SK-MEL-5 (cell line): Measurements from ENCODE around the gene TBX6. TPM values are rescaled to one million over a fixed set of nuclear protein-coding genes. Genes with fewer than 3 reads are reported as not detected.
A peak's percentile ranks its signal among the peaks of the same experiment; 100 is the strongest.
"Not testable (repeated sequence)": the region's sequence is repeated elsewhere in the genome, so short reads cannot be mapped to it uniquely, and the experiment has no call there.

ENCODE experiments used
- DNase-seq: peaks from one replicate; pipeline ENCODE4 v3.0.0-alpha.2; 2016; ENCODE audit warnings: low read depth, low spot score
- in situ Hi-C: cut with HindIII; loops from 2 replicates; pipeline ENCODE4 v1.10.0; 2016; ENCODE audit warnings: low sequenced_read_pairs, high pct_unique_total_duplicates, low pct_unique_long_range_greater_than_20kb
- polyA plus RNA-seq, 2 experiments: library from polyadenylated mRNA; depleted of rRNA; stranded (reverse); fragments of >200 nt; gene quantifications; 2 replicates each; pipeline ENCODE4 v1.2.3, GENCODE V29; 2015
- total RNA-seq: library from RNA; depleted of rRNA; stranded (reverse); fragments of >200 nt; shearing (Covaris generic); gene quantifications from 2 replicates; pipeline ENCODE4 v1.2.3, GENCODE V29; 2014; rRNA removed

The TBX6 gene, protein sequence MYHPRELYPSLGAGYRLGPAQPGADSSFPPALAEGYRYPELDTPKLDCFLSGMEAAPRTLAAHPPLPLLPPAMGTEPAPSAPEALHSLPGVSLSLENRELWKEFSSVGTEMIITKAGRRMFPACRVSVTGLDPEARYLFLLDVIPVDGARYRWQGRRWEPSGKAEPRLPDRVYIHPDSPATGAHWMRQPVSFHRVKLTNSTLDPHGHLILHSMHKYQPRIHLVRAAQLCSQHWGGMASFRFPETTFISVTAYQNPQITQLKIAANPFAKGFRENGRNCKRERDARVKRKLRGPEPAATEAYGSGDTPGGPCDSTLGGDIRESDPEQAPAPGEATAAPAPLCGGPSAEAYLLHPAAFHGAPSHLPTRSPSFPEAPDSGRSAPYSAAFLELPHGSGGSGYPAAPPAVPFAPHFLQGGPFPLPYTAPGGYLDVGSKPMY
- 0.08 and 0.24 TPM in 2 replicates for total RNA-seq
- 0.70 and 1.1 TPM in 2 replicates for polyA plus RNA-seq (2015; cell fraction: cytosol; rRNA removed)
- polyA plus RNA-seq (2015; cell fraction: nucleus; rRNA removed) = 2.2 and 3.6 TPM in 2 replicates

DNA sequence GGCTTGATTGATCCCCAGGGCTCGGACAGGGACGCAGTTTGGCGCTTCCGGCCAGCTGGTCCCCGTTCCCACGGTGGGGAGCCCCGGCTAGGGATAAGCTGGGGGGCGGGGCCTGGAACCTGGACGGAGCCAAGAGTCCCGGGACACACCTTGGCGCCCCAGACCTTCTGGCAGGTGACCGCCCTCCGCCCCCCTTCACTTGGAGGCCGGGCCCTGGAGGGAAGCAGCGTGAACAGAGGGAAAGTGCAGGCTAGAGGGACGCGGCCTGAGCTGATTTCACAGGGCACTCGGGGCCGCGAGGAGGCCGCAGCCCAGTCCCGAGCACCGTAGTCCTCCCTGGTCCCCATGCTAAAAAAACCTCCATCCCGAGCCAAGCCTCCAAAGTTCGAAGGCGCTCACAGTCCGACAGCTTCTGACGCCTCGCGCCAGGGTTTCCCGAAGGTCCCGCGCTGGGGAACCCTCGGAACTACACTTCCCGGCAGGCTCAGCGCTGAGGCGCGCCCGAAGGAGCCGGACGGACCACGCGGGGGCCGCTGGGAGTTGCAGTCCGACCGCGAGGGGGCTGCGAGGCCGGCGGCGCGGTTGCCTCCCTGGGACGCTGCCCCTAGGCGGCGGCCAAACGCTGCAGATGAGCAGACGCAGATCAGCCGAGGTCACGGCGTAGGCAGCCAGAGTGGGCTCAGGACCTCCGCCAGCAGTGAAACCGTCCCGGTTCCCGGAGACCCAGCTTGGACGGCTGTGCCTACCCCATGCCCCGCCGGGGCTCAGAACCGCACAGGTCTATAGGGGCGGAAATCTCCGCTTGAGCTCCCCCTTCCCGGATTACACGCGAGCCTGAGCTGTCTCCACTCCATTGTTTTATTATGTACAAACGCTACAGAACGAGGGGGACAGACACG is at the start of gene TBX6:
TBX6 (minus strand) TSS at position 451 of the 899 bp plus-strand sequence. CDS start 731 bp downstream, outside the sequence.
- in situ Hi-C loops = no loop called here
- DNase-seq = peak; percentile 89

DNA sequence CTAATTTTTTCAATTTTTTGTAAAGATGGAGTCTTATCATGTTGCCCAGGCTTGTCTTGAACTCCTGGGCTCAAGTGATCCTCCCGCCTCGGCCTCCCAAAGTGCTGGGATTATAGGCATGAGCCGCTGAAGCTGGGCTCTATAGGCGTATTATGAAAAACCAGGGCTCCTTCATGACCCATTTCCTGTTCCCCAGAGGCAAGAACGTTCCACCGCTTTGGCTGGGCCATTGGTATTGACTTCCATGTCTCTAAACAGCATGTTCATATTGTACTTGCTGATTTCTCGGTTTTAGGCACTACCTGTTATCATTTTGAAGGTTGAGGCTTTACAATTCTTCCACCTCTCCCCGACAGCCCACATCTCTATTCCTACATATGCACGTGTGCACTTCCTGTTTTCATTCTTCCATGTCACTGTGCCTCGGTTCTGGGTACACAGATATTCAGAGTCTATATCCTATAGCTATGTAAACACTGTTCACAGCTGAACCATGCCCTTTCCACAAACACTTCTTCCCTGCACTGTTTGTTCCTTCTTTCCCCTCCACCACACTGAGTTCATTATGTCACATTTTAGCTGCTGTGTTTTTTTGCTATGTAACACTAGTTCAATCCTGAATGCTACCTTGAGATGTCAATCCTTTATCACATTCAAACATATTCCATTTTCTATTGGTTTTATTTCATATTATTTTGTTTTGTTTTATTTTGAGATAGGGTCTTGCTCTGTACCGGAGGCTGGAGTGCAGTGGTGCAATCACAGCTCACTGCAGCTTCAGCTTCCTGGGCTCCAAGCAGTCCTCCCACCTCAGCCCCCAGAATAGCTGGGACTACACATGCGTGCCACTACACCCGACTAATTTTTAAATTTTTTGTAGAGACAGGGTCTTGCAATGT is 48.1 kb upstream of the TBX6 start:
- no peak for DNase-seq
- in situ Hi-C loops = no loop called here

DNA sequence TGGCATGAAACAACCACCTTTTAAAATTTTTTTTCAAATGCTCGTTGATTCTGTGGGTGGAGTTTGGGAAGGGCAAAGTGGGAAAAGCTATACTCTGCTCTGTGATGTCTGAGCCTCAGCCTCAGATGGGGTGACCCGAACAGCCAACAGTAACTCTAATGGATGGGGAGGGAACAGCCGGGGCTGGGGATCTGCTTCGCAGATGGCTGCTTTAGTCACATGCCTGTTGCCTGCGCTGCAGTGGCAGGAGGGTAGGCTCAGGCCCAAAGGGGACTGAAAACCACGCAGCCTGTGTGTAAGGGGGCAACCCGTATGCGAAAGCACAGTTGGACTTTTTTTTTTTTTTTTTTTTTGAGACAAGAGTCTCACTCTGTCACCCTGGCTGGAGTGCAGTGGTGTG is 46.2 kb upstream of the TBX6 start:
- in situ Hi-C loops = no loop called here
- DNase-seq = no peak

DNA sequence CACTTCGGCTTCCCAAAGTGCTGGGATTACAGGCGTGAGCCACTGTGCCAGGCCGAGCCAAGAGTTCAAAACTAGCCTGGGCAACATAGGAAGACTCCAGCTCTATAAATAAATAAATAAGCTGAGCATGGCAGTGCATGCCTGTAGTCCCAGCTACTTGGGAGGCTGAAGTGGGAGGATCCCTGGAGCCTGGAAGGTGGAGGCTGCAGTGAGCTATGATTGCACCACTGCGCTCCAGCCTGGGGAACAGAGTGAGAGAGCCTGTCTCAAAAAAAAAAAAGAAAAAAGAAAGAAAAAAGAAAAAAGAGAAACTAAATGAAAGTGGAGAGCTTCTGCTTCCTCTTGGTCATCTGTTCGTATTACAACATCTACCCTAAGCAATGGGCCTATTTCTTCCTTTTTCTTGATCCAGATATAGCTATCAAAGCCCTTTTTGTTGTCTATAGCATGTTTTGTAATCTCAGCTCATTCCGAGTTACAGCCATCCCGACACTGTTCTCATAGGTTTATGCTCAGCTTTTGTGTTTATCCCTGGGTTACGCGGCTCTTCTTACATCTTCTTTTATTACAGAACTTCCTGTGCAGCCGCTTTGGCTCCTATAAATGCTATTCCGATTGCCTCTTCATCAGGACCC is 45.4 kb upstream of the TBX6 start:
- peak; percentile 76 for DNase-seq
- in situ Hi-C loops = no loop called here

DNA sequence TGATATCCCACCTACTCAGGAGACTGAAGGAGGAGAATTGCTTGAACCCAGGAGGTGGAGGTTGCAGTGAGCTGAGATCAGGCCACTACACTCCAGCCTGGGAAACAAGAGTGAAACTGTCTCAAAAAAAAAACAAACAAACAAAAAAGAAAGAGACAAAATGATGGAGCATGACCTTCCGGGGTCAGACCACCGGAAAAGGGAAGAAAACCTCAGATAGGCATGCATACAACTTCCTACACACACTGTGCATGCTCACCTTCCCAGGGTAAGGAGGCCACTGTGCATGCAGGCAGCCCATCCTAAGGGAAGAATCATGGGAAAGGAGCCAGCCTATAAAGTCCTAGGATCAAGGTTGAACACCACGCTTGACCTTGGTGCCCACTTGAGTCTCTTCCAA is 40.9 kb upstream of the TBX6 start:
- in situ Hi-C loops = no loop called here
- no peak for DNase-seq

DNA sequence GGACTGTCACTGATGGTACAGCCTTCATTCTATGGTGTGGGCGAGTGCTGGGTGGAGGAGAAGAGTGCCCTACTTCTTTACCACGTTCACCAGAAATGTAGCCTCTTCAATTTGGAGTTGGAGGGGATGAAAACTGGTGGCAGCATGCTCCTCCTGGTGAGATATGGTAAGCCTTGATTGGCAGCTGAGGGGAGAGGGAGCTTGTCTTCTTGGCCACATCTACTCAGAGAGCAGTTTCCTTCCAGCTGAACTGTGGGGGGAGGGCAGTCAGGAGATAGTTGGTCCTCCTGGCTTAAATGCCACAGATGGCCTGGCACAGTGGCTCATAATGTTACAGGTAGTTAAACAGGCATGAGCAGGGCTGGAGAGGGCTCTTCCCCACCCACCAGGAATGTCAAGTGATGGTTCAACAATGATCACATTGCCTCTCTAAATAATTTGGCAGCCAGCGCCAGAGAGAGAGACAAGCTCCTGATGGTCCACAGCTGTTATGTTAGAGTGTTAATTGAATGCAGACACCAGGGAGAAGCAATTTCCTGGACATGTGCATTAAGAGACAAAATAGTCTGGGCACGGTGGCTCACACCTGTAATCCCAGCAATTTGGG is 40.2 kb upstream of the TBX6 start:
- in situ Hi-C loops = no loop called here

DNA sequence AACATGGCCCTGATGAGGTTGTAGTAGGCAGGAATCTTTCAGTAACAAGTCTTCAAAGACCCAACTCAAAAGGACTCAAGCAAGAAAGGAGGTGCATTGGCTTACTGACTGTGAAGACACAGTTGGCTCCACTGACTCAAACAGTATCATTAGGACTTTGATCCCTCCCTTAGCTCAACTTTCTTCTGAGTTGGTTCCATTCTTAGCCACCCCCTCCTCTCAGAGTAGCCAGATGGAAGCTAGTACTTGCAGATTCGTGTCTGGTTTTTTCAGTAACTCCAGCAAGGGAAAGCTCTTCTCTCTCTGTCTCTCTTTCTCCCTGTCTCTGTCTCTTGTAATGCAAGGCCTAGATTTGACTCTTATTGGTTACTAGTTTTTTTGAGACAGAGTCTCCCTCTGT is 36.3 kb upstream of the TBX6 start:
- no peak for DNase-seq
- in situ Hi-C loops = no loop called here

More for the DNA sequence above, 40.2 kb upstream of the TBX6 start:
- no peak for DNase-seq

DNA sequence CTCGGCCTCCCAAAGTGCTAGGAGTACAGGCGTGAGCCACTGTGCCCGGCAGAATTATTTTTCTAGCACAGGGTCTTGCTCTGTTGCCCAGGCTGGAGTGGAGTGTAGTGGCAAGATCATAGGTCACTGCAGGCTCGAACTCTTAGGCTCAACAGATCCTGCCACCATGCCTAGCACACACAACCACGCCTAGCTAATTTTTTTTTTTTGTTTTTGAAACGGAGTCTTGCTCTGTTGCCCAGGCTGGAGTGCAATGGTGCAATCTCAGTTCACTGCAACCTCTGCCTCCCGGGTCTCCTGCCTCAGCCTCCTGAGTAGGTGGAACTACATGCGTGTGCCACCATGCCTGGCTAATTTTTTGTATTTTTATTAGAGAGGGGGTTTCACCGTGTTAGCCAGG is 34.0 kb upstream of the TBX6 start:
- in situ Hi-C loops, DNase-seq: not testable (repeated sequence)

DNA sequence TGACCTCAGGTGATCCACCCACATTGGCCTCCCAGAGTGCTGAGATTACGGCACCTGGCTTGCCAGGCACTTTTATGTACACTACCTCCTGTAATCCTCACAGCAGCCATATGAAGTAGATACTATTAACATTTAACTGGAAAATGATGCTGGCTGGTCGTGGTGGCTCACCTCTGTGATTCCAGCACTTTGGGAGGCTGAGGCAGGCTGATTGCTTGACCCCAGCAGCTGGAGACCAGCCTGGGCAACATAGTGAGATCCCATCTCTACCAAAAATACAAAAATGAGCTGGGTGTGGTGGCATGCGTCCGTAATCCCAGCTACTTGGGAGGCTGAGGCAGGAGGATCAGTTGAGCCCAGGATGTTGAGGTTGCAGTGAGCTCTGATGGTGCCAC is 33.3 kb upstream of the TBX6 start:
- no peak for DNase-seq
- in situ Hi-C loops = no loop called here

DNA sequence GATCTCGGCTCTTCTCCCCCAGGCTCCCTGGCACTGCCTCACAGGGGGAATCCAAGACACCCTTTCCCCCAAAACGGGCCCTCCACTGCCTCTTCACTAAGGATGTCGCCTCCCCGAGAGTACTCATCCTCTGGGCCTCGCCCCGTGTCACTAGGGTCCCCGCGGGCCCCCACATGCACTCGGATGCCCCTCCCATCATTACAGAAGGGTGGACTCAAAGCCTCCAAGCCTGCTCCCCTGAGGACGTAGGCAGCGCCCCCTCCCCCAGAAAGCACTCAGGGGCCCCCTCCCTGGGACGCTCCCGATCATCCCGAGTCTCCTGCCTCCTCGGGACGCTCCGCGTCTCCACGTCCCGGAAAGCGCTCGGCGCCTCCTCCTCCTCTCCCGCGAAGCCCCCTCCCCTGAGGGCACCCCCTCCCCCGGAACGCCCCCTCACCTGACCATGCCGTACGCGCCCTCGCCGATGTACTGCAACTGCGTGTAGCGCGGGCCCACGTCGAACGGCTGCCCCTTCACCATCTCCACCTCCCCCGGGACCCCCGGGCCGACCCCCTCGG is 31.0 kb upstream of the TBX6 start:
- no peak for DNase-seq
- in situ Hi-C loops = no loop called here

DNA sequence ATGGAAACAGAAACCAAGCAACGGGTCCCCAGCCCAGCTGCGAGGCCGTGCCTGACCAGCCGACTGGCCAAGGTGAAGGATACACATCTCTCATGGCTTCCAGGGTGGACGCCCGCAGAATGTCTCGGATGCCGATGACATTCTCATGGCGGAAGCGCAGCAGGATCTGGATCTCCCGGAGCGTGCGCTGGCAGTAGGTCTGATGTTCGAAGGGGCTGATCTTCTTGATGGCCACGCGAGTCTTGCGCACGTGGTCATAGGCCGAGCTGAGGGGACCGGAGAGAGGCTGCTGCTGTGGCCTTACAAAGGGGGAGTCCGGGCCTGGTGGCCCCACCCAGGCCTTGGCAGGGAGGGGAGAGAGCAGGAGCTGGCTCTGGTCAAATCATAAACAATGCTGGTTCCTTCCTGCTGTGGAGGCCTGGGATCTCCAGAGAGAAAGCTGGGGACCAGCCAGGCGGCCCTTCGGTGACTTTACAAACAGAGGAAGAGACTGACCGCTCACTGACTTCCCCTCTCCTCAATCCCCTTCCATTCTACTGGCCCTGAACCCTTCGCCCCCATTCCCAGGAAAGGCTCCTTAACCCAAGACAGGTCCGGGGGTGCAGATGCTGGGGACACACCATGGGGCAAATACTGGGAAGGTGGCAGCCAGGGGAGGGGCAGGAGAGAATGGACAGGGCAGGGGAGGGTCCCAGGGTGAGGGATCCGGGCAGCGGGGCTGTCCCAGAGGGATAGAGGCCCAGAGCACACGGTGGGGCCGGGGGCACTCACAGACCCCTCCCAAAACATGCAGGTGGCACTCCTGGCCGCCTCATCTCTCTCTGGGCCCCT is 30.2 kb upstream of the TBX6 start:
- in situ Hi-C loops = no loop called here
- no peak for DNase-seq

DNA sequence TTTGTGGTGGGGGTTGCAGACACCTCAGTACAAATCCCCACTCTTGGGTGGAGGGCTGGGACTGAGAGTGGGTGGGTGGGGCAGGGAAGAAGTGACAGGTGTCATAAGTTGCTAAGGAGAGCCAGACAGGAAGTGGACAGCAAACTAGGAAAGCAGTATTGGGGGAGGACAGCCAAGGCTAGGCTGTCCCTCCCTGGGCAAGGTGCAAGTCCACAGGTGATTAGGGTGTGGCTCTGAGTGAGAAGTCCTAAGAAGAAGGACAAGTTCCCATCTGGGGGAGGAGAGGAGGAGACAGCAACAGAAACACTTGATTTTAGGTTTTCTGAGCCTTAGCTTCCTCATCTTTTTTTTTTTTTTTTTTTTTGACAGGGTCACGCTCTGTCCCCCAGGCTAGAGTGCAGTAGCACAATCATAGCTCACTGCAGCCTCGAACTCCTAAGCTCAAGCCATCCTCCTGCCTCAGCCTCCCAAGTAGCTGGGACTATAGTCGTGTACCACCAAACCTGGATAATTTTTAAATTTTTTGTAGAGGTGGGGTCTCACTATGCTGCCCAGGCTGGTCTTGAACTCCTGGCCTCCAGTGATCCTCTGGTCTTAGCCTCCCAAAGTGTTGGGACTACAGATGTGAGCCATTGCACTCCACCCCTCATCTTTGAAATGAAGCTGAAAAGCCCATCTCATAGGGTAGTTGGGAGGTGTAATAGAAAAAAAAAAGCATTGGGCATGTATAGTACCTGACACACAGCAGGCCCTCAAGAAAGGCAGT is 28.8 kb upstream of the TBX6 start:
- in situ Hi-C loops = no loop called here
- DNase-seq = no peak

DNA sequence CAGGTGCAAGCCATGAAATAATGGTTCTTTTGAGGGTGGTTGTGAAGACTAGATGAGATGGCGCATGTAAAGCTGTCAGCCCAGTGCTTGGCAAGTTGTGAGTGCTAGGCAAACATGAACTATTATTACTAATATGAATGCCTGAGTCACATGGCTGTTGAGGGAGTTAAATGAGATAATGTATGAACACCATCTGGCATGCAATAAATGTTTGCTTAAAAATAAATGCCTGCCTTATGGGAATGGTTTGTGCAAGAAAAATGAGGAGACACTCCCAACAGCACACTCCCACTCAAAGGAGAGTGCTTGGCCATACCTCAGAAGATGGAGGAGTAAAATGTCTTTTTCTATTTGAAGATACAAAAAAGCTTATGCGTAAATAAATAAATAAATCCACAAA is 27.7 kb upstream of the TBX6 start:
- DNase-seq = no peak
- in situ Hi-C loops = no loop called here

DNA sequence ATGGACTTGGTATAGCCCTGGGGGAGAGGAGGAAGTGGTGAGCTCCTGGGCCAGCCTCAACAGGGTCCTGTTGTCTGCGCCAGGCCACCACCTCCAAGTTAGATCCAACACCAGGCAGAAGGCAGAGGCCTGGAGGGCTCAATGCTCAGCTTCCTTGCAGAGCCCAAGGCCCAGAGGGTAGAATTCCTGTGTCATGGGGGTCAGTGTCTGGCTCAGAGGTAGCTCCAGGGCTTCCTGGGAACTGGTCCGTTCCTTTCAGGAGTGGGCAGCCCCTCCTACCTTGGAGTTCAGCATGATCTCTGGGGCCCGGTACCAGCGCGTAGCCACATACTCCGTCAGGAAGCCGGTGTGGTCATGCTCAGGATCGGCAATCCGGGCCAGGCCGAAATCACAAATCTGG is 26.0 kb upstream of the TBX6 start:
- DNase-seq = no peak
- in situ Hi-C loops = no loop called here
